ENCODE data around the gene FGFR2.

The FGFR2 gene

GRCh38 chr10:121484401-121484800 is 113.8 kb downstream of the FGFR2 start:
- DNase-seq: no peak

GRCh38 chr10:121481180-121481579 is 117.1 kb downstream of the FGFR2 start:
- DNase-seq: no peak

- no peak for DNase-seq
Measured at GRCh38 chr10:121478556-121478955, 119.7 kb downstream of the FGFR2 start.

- DNase-seq: no peak
Measured at GRCh38 chr10:121469797-121470606, 128.2 kb downstream of the FGFR2 start.

- no peak for DNase-seq
Measured at GRCh38 chr10:121468726-121469125, 129.5 kb downstream of the FGFR2 start.

- no peak for DNase-seq
Measured at GRCh38 chr10:121466424-121466823, 131.8 kb downstream of the FGFR2 start.

GRCh38 chr10:121465215-121465614 is 133.0 kb downstream of the FGFR2 start:
- DNase-seq: no peak

- no peak for DNase-seq
Measured at GRCh38 chr10:121464517-121464916, 133.7 kb downstream of the FGFR2 start.

- no peak for DNase-seq
Measured at GRCh38 chr10:121462955-121463354, 135.3 kb downstream of the FGFR2 start.

GRCh38 chr10:121462281-121462680 is 136.0 kb downstream of the FGFR2 start:
- DNase-seq: no peak

GRCh38 chr10:121461307-121461706 is 136.9 kb downstream of the FGFR2 start:
- DNase-seq: no peak

- no peak for DNase-seq
Measured at GRCh38 chr10:121460733-121461132, 137.5 kb downstream of the FGFR2 start.

- no peak for DNase-seq
Measured at GRCh38 chr10:121459622-121460453, 138.4 kb downstream of the FGFR2 start.

GRCh38 chr10:121459279-121459621 is 139.0 kb downstream of the FGFR2 start:
- DNase-seq: no peak

GRCh38 chr10:121457729-121458128 is 140.5 kb downstream of the FGFR2 start:
- no peak for DNase-seq

- no peak for DNase-seq
Measured at GRCh38 chr10:121455377-121455776, 142.9 kb downstream of the FGFR2 start.

- DNase-seq: no peak
Measured at GRCh38 chr10:121454781-121455180, 143.5 kb downstream of the FGFR2 start.

GRCh38 chr10:121453160-121453559 is 145.1 kb downstream of the FGFR2 start:
- no peak for DNase-seq

- no peak for DNase-seq
Measured at GRCh38 chr10:121452581-121452980, 145.7 kb downstream of the FGFR2 start.

GRCh38 chr10:121450247-121450646 is 148.0 kb downstream of the FGFR2 start:
- no peak for DNase-seq

- DNase-seq: no peak
Measured at GRCh38 chr10:121449482-121449924, 148.7 kb downstream of the FGFR2 start.

GRCh38 chr10:121448766-121449421 is 149.3 kb downstream of the FGFR2 start:
- peak; percentile 31 for DNase-seq

GRCh38 chr10:121444520-121445165 is 153.6 kb downstream of the FGFR2 start:
- no peak for DNase-seq

Data from activated CD4-positive, alpha-beta T cell treated with anti-CD3 and anti-CD28 coated beads, Interleukin-2, Interleukin-6, amounts not matched to agents 100 ng/mL and 50 ng/mL, durations not matched to agents 16 hours and 8 hours (primary cell).